HTR-8/SVneo (cell line): Measurements from ENCODE around the gene CDH4.
"Not testable (repeated sequence)": the region's sequence is repeated elsewhere in the genome, so short reads cannot be mapped to it uniquely, and the experiment has no call there.

Experiments used
- DNase-seq: peaks from one replicate; pipeline ENCODE4 v3.0.0; 2011; ENCODE audit warnings: low spot score, mixed read lengths; ENCODE audit not compliant: insufficient read length
- FAIRE-seq: peaks from 2 replicates; lab custom pipeline; 2011; peaks lifted over from hg19 to GRCh38; lab: Jason Lieb, UNC

CDH4 gene

DNA sequence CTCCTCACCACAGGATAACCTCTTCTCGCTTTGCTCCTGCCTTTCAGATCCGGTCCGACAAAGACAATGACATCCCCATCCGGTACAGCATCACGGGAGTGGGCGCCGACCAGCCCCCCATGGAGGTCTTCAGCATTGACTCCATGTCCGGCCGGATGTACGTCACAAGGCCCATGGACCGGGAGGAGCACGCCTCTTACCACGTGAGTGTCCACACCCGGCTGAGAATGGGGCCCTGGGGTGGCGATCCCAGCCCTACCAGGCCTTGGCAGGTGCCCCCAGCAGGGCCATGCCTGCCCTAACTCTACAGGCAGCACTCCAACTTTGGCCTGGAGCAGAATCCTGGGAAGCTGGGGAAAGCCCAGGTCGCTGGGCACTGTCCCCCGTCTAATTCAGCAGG, 592.6 kb downstream of the CDH4 start:
- DNase-seq: no peak
- no peak for FAIRE-seq

GRCh38 chr20:61845233-61845671, 593.2 kb downstream of the CDH4 start:
- no peak for FAIRE-seq

GRCh38 chr20:61846074-61846473, 594.0 kb downstream of the CDH4 start:
- no peak for DNase-seq
- no peak for FAIRE-seq

More at GRCh38 chr20:61845233-61845671, 593.2 kb downstream of the CDH4 start:
- DNase-seq: no peak

- no peak for FAIRE-seq
Observed at GRCh38 chr20:61846741-61847419, 594.8 kb downstream of the CDH4 start.

DNA sequence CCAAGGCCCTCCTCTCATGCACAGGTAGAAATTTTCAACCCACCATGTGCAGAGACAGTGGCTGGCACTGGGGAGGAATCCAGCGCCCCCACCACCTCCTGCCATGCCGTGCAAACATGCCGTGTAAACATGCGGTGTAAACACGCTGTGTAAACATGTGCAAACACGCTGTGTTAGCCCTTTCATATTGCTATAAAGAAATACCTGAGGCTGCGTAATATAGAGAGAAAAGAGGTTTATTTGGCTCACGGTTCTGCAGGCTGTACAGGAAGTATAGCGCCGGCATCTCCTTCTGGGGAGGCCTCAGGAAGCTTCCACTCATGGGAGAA, 595.3 kb downstream of the CDH4 start:
- DNase-seq (no peak), FAIRE-seq (peak; percentile 40)

More at GRCh38 chr20:61846741-61847419, 594.8 kb downstream of the CDH4 start:
- no peak for DNase-seq

- no peak for FAIRE-seq
- DNase-seq: no peak
Observed at GRCh38 chr20:61847986-61848385, 595.9 kb downstream of the CDH4 start.

DNA sequence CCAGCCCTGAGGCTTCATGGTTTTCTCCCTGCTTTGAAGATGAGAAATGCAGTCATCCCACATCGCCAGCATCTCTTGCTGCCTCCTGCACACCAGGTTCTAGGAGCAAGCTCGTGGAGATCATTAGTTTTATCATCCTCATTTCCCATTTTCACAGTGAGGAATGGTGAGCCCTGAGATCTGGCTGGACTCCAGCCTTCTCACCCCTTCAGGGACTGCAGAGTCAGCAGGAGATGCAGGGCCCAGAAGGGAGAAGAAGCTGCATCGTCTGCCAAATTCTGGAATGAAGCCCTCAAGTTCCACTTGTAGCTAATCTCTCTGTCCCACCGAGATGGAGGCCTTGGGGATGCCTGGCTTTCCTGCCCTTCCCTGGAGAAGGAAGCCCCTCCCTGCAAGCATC, 596.8 kb downstream of the CDH4 start:
- no peak for DNase-seq
- no peak for FAIRE-seq

DNA sequence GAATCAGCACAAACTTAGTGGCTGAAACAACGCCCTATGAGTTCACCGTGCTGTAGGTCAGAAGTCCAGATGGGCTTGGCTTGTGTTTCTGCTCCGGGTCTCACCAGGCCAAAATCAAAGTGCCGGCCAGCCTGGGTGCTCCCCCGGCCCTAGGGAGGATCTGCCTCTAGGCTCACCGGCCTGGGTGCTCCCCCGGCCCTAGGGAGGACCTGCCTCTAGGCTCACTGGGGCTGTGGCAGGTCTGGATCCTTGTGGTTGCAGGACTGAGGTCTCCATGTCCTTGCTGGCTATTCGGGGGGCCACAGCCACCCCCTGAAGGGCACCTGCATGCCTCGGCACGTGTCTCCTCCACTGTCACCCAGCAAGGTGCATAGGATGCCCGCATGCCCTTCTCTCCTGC, 597.3 kb downstream of the CDH4 start:
- DNase-seq (no peak), FAIRE-seq (peak; percentile 13)

DNA sequence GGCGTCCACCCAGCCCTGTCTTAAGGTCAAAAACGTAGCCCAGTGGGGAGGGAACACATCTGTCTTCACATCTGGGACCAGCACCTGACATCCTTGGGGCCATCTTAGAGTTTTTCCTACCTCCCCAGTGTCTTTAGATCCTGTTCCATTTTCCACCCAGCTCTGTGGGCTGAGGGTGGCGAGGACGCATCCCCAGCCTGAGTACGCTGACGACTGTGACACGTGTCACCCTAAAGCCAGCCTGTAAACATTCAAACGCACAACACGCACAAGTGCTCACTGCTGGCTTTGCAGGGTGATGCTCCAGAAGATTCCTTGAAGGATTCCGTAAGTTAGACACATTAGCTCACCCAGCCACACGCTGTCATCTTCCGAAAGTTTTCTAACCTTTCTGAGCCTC, 597.8 kb downstream of the CDH4 start:
- no peak for DNase-seq
- peak; percentile 89 for FAIRE-seq

GRCh38 chr20:61850457-61850856, 598.4 kb downstream of the CDH4 start:
- no peak for DNase-seq
- peak; percentile 44 for FAIRE-seq

DNA sequence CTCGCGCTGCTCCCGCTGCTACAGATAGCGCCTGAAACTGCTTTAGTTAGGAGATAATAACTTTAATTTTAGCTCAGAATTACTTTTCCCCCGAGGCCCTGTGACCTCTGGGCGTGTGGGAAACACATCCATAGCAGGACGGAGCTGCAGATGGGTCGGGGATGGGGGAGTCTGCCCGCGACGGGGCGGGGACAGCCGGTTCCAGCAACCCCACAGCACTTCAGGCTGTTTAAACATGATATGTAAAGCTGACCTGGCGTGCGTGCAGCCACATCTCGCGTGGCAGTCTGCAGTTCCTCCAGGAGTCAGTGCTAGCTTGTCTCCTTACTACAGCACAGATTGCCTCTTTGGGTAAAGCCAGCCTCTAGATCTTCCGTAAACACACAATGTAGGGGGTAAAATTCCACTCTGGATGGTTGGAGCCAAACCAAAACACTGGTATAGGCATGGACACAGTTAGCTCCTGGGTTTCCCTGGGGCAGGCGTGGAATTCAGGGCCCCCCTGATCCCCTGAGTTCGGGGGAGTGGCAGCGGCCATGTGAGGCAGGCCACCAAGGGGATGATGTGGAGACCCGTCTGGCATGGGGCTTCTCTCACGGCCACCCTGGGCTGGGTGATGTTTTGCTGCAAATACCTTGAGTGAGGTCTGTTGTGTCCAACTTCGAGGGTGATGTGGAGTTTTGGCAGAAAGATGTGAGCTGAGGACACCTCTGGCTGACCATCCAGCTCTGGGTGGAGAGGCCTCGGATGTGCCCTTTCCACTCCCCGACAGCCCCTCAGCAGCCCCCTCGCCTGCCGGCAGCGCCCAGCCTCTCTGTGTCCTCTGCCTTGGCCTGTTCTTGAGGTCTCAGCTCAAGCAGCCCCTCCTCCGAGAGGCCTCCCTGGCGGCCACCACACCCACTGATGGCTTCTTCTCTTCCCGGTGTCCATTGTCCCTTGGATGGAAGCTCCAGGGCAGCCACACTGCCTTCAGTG, 599.2 kb downstream of the CDH4 start:
- no peak for DNase-seq
- peak; percentile 74 for FAIRE-seq

DNA sequence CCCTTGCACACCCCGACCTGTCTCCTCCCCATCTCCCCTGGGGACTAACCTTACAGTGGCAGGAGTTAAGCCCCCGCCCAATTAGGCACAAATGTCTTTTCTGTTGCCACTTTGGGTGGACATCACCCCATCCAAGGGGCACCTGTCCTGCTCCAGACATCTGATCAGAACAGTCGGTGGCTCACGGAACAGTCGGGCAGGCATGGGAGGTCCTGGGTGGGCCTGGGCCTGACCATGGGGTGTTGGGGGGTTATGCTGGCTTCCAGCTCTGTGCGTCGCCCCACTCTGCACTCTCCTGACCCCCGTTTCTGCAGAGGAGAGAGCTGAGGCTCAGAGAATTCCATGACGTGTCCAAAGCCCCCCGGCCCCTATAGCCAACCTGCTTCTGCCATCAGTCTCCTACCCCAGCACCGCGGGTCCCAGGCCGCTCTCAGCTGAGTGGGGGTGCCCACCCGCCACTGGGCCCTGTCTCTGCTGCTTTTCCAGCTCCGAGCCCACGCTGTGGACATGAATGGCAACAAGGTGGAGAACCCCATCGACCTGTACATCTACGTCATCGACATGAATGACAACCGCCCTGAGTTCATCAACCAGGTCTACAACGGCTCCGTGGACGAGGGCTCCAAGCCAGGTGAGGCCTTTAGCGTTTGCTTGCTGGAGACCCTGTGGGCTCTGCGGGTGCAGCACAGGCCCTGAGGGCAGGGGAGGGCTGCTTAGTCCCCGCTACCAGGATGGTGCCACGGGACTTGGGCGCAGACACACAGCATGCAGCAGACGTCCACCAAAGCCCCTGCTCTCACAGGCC, 600.4 kb downstream of the CDH4 start:
- DNase-seq: no peak
- FAIRE-seq: peak; percentile 44

GRCh38 chr20:61853073-61854005, 601.3 kb downstream of the CDH4 start:
- no peak for FAIRE-seq
- DNase-seq: no peak

GRCh38 chr20:61854538-61854937, 602.5 kb downstream of the CDH4 start:
- DNase-seq: not testable (repeated sequence)
- FAIRE-seq: peak; percentile 31

GRCh38 chr20:61855286-61855685, 603.2 kb downstream of the CDH4 start:
- DNase-seq (no peak), FAIRE-seq (peak; percentile 46)

DNA sequence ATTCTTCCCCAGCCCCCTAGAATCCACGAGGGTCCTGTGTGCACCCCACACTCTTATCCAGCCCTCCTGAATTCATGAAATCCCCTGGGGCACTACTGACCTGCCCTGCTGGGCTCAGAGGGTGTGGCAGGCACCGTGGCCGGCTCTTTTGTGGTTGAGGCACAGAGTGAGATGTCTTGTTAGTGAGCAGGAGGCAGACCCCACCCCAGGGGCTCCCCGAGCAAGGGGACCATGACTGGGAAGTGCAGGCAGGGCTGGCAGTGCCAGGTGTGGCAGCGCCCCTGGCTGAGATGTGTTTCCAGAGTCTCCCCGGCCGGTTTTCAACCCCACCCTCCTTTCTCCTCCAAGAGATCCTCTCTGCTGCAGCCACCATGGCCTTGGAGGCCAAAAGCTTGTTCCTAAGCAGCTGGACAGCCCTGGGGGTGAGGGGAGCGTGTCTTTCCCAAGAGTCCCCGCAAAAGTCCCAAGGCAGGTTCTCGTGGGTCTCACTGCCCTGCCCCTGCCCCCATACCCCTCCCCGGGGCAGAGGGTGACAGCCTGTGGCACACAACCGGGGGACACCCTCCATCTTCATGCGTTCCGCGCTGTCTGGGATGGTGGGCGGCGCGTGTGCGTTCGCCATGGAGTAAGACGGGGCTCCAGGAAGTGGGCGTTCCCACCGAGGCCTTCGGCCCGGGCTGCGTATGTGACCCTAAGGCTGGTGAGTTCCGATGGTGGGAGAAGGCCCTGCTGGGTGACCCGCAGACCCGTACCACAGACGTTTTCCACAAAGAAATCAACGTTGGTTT, 604.8 kb downstream of the CDH4 start:
- DNase-seq: no peak
- FAIRE-seq: no peak

DNA sequence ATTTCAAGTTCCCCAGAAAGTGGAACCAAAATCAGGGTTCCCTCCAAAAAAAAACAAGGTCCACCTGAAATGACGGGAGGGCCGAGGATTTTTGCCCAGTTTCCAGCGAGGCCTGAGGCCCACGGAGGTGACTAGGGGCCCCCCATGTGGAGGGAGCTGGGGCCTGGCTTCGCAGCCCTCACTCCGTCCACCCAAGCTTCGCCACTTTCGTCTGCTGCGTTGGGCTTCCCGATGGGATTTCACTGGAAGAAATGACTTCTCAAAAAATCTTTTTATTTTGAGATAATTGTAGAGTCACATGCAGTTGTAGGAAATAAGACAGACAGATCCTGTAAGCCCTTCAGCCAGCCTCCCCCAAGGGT, 605.3 kb downstream of the CDH4 start:
- FAIRE-seq (no peak), DNase-seq (no peak)

- DNase-seq (no peak), FAIRE-seq (no peak)
Observed at GRCh38 chr20:61857884-61858283, 605.8 kb downstream of the CDH4 start.

DNA sequence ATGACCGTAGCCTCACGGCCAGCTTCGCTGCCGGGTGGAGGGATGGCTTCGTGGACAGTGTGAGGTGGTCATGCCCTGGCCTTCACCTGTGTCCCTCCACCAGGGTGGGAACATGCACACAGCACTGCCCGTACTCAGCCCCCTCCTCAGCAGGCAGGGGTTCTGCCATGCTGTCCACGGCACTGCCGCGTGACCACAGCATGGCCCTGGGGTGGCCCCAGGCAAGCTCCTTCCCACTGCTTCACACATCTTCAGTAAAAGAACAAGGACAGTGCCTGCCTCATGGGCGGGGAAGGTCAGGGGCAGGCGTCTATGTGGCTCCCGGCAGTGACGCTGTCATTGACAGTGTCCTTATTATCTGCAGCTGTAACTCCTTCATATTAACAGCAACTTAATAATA, 607.7 kb downstream of the CDH4 start:
- FAIRE-seq (peak; percentile 96), DNase-seq (no peak)
